ENCODE measurements around the gene HSD17B13. TPM values are rescaled to one million over a fixed set of nuclear protein-coding genes. Genes with fewer than 3 reads are reported as not detected.

The HSD17B13 gene
- total RNA-seq, 2 donors from 2014 or later = 0.66 to 19.7 TPM

- H3K36me3 ChIP-seq (replicated peaks in 1 of 2; ENCODE audit: insufficient read depth in 1 of 2, low read depth in 2 of 2) = peaks cover 5 to 7% of the 10 kb centered on the region in 2 donors
- intact Hi-C loops (cut with DNase I) = no loop called here
- H3K27ac ChIP-seq = no peak overlapping the region
- DNase-seq (no peak), ATAC-seq (no peak)
- 88 to 92% methylated on average over 1 of the region's 1 CpG for WGBS, 2 donors
- peaks cover 11% of the 10 kb centered on the region for H3K4me1 ChIP-seq
- no peak overlapping the region for H3K4me3 ChIP-seq
- no peak for TF ChIP-seq POLR2A (IDR thresholded peaks at IDR 0.05)
- TF ChIP-seq, protein P1, sequence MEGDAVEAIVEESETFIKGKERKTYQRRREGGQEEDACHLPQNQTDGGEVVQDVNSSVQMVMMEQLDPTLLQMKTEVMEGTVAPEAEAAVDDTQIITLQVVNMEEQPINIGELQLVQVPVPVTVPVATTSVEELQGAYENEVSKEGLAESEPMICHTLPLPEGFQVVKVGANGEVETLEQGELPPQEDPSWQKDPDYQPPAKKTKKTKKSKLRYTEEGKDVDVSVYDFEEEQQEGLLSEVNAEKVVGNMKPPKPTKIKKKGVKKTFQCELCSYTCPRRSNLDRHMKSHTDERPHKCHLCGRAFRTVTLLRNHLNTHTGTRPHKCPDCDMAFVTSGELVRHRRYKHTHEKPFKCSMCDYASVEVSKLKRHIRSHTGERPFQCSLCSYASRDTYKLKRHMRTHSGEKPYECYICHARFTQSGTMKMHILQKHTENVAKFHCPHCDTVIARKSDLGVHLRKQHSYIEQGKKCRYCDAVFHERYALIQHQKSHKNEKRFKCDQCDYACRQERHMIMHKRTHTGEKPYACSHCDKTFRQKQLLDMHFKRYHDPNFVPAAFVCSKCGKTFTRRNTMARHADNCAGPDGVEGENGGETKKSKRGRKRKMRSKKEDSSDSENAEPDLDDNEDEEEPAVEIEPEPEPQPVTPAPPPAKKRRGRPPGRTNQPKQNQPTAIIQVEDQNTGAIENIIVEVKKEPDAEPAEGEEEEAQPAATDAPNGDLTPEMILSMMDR (IDR thresholded peaks at IDR 0.05) = no peak
- H3K27me3 ChIP-seq = no peaks in the 10 kb centered on the region
- no peaks in the 10 kb centered on the region for H3K9me3 ChIP-seq
Observed at GRCh38 chr4:87337361-87337760, 14.7 kb upstream of the HSD17B13 start.

GRCh38 chr4:87333267-87333666 lies 10.6 kb upstream of the HSD17B13 start:
- Histone ChIP-seq H3K36me3 (replicated peaks in 1 of 2; ENCODE audit: insufficient read depth in 1 of 2, low read depth in 2 of 2) (peaks cover 0 to 5% of the 10 kb centered on the region in 2 donors), H3K27me3 (no peaks in the 10 kb centered on the region), H3K27ac (no peak overlapping the region), H3K9me3 (no peaks in the 10 kb centered on the region), H3K4me3 (no peak overlapping the region), H3K4me1 (no peaks in the 10 kb centered on the region)
- no peak for DNase-seq
- WGBS, 2 donors = 95 to 100% methylated on average over 1 of the region's 1 CpG
- intact Hi-C loops (cut with DNase I) = no loop called here
- ATAC-seq = no peak
- TF ChIP-seq, protein P1 (IDR thresholded peaks at IDR 0.05) = no peak
- TF ChIP-seq POLR2A (IDR thresholded peaks at IDR 0.05) = no peak

DNA sequence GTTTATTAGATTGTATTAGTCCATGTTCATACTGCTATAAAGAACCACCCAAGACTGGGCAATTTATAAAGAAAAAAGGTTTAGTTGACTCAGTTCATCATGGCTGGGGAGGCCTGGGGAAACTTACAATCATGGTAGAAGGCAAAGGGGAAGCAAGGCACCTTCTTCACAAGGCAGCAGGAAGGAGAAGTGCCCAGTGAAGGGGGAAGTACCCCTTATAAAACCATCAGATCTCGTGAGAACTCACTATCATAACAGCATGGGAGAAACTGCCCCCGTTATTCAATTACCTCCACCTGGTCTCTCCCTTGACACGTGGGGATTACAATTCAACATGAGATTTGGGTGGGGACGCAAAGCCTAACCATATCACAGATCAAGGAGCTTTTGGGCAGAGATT lies 8.1 kb upstream of the HSD17B13 start:
- H3K36me3 ChIP-seq (replicated peaks in 1 of 2; ENCODE audit: insufficient read depth in 1 of 2, low read depth in 2 of 2) = peaks cover 0 to 3% of the 10 kb centered on the region in 2 donors

DNA sequence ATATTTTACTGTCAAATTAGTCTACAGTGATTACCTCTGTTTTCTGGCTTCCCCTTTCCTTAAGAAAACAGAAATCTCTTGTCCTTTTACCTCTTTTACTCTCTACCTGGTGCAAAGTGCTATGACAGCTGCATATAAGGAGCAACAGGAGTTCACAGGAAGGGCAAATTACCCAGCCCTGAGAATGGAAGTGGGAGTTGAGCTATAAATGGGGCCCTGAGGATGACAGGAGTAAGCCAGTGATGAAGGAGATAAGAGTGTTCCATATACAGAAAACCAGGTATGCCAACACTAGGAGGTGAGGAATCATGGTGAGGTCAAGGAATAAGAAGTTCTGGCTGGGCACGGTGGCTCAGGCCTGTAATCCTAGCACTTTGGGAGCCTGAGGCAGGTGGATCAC lies 4.5 kb upstream of the HSD17B13 start:
- H3K27ac ChIP-seq = no peak overlapping the region
- no peaks in the 10 kb centered on the region for H3K4me1 ChIP-seq
- H3K27me3 ChIP-seq = no peaks in the 10 kb centered on the region
- DNase-seq (no peak), ATAC-seq (no peak)
- H3K36me3 ChIP-seq (replicated peaks in 1 of 2; ENCODE audit: insufficient read depth in 1 of 2, low read depth in 2 of 2) = no peaks in the 10 kb centered on the region
- no peak overlapping the region for H3K4me3 ChIP-seq
- intact Hi-C loops (cut with DNase I) = no loop called here
- 88 to 100% methylated on average over 1 of the region's 1 CpG for WGBS, 2 donors
- no peaks in the 10 kb centered on the region for H3K9me3 ChIP-seq
- TF ChIP-seq POLR2A (IDR thresholded peaks at IDR 0.05) = no peak
- TF ChIP-seq, protein P1 (IDR thresholded peaks at IDR 0.05) = no peak

More for the DNA sequence above, 8.1 kb upstream of the HSD17B13 start:
- Histone ChIP-seq H3K9me3 (no peaks in the 10 kb centered on the region), H3K4me1 (no peaks in the 10 kb centered on the region), H3K27ac (no peak overlapping the region), H3K27me3 (no peaks in the 10 kb centered on the region), H3K4me3 (no peak overlapping the region)
- WGBS, 2 donors = 86 to 89% methylated on average over 4 of the region's 4 CpGs
- intact Hi-C loops (cut with DNase I) = no loop called here
- no peak for DNase-seq
- no peak for TF ChIP-seq POLR2A (IDR thresholded peaks at IDR 0.05)
- TF ChIP-seq, protein P1 (IDR thresholded peaks at IDR 0.05) = no peak
- no peak for ATAC-seq

DNA sequence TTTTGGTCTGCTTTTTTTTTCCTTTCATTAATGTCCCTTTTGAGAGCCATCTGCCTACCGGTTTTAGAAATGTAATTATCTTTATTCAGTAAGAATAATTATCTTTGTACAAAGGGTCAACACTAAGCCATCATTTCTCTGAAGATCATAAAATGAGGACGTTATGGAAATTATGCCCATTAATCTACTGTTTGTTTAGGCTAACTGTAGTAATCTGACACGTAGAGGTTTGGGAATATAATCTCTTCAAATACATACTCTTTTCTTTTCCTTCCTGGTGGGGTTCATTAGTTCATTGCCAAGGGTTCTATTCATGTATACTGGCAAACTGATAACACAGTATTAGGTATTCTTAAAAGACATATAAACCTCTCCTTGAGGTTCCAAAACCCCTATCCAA lies 3.8 kb upstream of the HSD17B13 start:
- WGBS, 2 donors = 61 to 63% methylated on average over 3 of the region's 3 CpGs
- Histone ChIP-seq H3K9me3 (no peaks in the 10 kb centered on the region), H3K36me3 (replicated peaks in 1 of 2; ENCODE audit: insufficient read depth in 1 of 2, low read depth in 2 of 2) (no peaks in the 10 kb centered on the region), H3K4me1 (no peaks in the 10 kb centered on the region), H3K4me3 (no peak overlapping the region), H3K27me3 (no peaks in the 10 kb centered on the region), H3K27ac (no peak overlapping the region)
- DNase-seq = no peak
- ATAC-seq = no peak
- intact Hi-C loops (cut with DNase I) = no loop called here
- TF ChIP-seq, protein P1 (IDR thresholded peaks at IDR 0.05) = no peak
- no peak for TF ChIP-seq POLR2A (IDR thresholded peaks at IDR 0.05)
